ENCODE data around the gene IL37.

Gene IL37

DNA sequence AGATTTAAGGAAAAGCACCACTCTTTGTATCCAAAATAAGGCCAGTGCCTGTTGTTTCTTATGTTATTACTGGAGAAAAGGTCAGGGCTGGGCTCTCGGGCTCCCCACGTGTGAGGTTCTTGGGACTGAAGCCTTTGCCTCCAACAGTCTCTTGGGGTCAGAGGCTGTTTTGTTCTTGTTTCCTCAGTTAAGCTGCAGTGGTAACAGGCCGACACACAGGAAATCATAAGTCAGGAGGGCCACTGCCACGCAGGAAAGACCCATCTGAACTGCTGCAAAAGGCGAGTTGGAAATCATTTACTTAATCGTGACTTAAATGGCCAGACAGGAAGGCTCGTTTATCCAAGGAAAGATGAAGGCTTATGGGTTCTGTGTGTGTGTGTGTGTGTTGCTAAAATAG, 30.3 kb upstream of the IL37 start:
- no peaks in the 10 kb centered on the region for H3K9me3 ChIP-seq (ENCODE audit: low read length)
- no peaks in the 10 kb centered on the region for H3F3A ChIP-seq (ENCODE audit: insufficient read depth, low read length)
- no peak overlapping the region for H2AFZ ChIP-seq (ENCODE audit: low read length)
- no peaks in the 10 kb centered on the region for H3K79me2 ChIP-seq (ENCODE audit: insufficient read depth, low read length)
- no peaks in the 10 kb centered on the region for H3K4me1 ChIP-seq (ENCODE audit: insufficient read depth, low read length, severe bottlenecking)
- no peak overlapping the region for H3K27ac ChIP-seq (ENCODE audit: low read depth, low read length, poor library complexity, severe bottlenecking)
- H3K9me2 ChIP-seq (ENCODE audit: low read depth, low read length), result no peaks in the 10 kb centered on the region
- TF ChIP-seq, protein P1, sequence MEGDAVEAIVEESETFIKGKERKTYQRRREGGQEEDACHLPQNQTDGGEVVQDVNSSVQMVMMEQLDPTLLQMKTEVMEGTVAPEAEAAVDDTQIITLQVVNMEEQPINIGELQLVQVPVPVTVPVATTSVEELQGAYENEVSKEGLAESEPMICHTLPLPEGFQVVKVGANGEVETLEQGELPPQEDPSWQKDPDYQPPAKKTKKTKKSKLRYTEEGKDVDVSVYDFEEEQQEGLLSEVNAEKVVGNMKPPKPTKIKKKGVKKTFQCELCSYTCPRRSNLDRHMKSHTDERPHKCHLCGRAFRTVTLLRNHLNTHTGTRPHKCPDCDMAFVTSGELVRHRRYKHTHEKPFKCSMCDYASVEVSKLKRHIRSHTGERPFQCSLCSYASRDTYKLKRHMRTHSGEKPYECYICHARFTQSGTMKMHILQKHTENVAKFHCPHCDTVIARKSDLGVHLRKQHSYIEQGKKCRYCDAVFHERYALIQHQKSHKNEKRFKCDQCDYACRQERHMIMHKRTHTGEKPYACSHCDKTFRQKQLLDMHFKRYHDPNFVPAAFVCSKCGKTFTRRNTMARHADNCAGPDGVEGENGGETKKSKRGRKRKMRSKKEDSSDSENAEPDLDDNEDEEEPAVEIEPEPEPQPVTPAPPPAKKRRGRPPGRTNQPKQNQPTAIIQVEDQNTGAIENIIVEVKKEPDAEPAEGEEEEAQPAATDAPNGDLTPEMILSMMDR (IDR thresholded peaks at IDR 0.05; ENCODE audit: low read length), result no peak
- no peak for TF ChIP-seq EZH2 (IDR thresholded peaks at IDR 0.05; ENCODE audit: borderline replicate concordance, low read length)
- H3K27me3 ChIP-seq (ENCODE audit: insufficient read depth, low read length), result no peaks in the 10 kb centered on the region
- H3K36me3 ChIP-seq (ENCODE audit: insufficient read depth, low read length), result no peaks in the 10 kb centered on the region
- no peak overlapping the region for H3K4me3 ChIP-seq (ENCODE audit: low read depth, low read length, poor library complexity, severe bottlenecking)
- no peak overlapping the region for H3K9ac ChIP-seq (ENCODE audit: low read length)
- H4K20me1 ChIP-seq (ENCODE audit: insufficient read depth, low read length), result no peaks in the 10 kb centered on the region
- no peak overlapping the region for H3K4me2 ChIP-seq (ENCODE audit: low read length)

GRCh38 chr2:112881217-112881985, 29.6 kb upstream of the IL37 start:
- no peaks in the 10 kb centered on the region for H3K27me3 ChIP-seq (ENCODE audit: insufficient read depth, low read length)
- no peak overlapping the region for H3K27ac ChIP-seq (ENCODE audit: low read depth, low read length, poor library complexity, severe bottlenecking)
- H3F3A ChIP-seq (ENCODE audit: insufficient read depth, low read length), result no peaks in the 10 kb centered on the region
- no peaks in the 10 kb centered on the region for H3K79me2 ChIP-seq (ENCODE audit: insufficient read depth, low read length)
- no peaks in the 10 kb centered on the region for H4K20me1 ChIP-seq (ENCODE audit: insufficient read depth, low read length)
- no peaks in the 10 kb centered on the region for H3K36me3 ChIP-seq (ENCODE audit: insufficient read depth, low read length)
- H3K4me1 ChIP-seq (ENCODE audit: insufficient read depth, low read length, severe bottlenecking), result no peaks in the 10 kb centered on the region
- TF ChIP-seq EZH2 (IDR thresholded peaks at IDR 0.05; ENCODE audit: borderline replicate concordance, low read length), result no peak
- TF ChIP-seq, protein P1 (IDR thresholded peaks at IDR 0.05; ENCODE audit: low read length), result no peak
- H3K4me3 ChIP-seq (ENCODE audit: low read depth, low read length, poor library complexity, severe bottlenecking), result no peak overlapping the region
- no peak overlapping the region for H3K4me2 ChIP-seq (ENCODE audit: low read length)
- H2AFZ ChIP-seq (ENCODE audit: low read length), result no peak overlapping the region
- no peaks in the 10 kb centered on the region for H3K9me2 ChIP-seq (ENCODE audit: low read depth, low read length)
- no peaks in the 10 kb centered on the region for H3K9me3 ChIP-seq (ENCODE audit: low read length)
- H3K9ac ChIP-seq (ENCODE audit: low read length), result no peak overlapping the region

DNA sequence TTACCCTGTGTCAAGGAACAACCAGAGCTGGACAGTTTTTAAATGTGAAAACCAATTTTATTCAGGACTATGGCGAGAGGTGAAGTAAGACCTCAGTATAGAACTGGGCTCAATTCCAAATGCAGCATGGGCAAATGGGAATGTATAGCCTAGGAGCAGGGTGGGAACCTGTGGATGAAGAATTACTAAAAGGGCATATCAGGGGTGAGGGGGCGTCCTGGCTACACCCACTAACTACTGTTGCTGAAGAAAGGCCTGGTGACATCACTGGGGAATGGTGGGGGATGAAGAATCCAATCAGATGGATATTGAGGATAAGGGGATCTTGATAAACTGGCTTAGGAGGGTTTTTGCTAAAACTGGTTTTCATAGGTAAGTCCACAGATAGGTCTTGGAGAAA, 27.3 kb upstream of the IL37 start:
- Histone ChIP-seq H3K9me2 (ENCODE audit: low read depth, low read length) (no peaks in the 10 kb centered on the region), H3K27me3 (ENCODE audit: insufficient read depth, low read length) (no peaks in the 10 kb centered on the region), H3K36me3 (ENCODE audit: insufficient read depth, low read length) (no peaks in the 10 kb centered on the region), H3F3A (ENCODE audit: insufficient read depth, low read length) (no peaks in the 10 kb centered on the region), H2AFZ (ENCODE audit: low read length) (no peak overlapping the region), H3K9ac (ENCODE audit: low read length) (no peak overlapping the region), H3K4me1 (ENCODE audit: insufficient read depth, low read length, severe bottlenecking) (no peaks in the 10 kb centered on the region), H3K79me2 (ENCODE audit: insufficient read depth, low read length) (no peaks in the 10 kb centered on the region), H3K4me2 (ENCODE audit: low read length) (no peak overlapping the region), H3K9me3 (ENCODE audit: low read length) (no peaks in the 10 kb centered on the region), H3K27ac (ENCODE audit: low read depth, low read length, poor library complexity, severe bottlenecking) (no peak overlapping the region), H3K4me3 (ENCODE audit: low read depth, low read length, poor library complexity, severe bottlenecking) (no peak overlapping the region), H4K20me1 (ENCODE audit: insufficient read depth, low read length) (no peaks in the 10 kb centered on the region)
- TF ChIP-seq, protein P1 (IDR thresholded peaks at IDR 0.05; ENCODE audit: low read length), result no peak
- TF ChIP-seq EZH2 (IDR thresholded peaks at IDR 0.05; ENCODE audit: borderline replicate concordance, low read length), result no peak

Data from OCI-LY1 (cell line).